ENCODE results near the gene LARGE1.

DNA sequence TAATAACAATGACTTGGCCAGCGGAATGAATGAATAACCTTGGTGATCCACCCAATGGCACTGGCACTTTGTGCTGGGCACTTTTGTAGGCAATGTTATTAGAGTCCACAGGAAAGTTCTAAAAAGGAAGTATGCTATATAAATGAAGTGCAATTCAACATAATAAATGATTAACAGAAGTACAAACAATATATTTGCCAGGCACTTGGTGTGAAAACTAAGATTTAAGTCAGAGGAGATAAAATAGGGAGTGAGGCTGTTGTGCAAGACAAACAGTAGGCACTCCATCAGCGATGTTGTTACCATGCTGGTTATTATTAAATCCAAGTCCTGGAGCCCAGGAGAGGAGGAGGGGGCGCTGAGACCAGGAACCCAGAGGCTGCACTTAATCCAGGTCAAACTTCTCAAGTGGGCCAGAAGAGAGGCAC is 173.8 kb downstream of the LARGE1 start:
- TF ChIP-seq, protein P1, sequence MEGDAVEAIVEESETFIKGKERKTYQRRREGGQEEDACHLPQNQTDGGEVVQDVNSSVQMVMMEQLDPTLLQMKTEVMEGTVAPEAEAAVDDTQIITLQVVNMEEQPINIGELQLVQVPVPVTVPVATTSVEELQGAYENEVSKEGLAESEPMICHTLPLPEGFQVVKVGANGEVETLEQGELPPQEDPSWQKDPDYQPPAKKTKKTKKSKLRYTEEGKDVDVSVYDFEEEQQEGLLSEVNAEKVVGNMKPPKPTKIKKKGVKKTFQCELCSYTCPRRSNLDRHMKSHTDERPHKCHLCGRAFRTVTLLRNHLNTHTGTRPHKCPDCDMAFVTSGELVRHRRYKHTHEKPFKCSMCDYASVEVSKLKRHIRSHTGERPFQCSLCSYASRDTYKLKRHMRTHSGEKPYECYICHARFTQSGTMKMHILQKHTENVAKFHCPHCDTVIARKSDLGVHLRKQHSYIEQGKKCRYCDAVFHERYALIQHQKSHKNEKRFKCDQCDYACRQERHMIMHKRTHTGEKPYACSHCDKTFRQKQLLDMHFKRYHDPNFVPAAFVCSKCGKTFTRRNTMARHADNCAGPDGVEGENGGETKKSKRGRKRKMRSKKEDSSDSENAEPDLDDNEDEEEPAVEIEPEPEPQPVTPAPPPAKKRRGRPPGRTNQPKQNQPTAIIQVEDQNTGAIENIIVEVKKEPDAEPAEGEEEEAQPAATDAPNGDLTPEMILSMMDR (IDR thresholded peaks at IDR 0.05) = no peak
- no peak for TF ChIP-seq POLR2A (IDR thresholded peaks at IDR 0.05)

All from Peyer's patch (tissue), 4 donors.